ENCODE results near the gene PLPPR5.

Gene PLPPR5

GRCh38 chr1:98969798-98970490, 34.7 kb downstream of the PLPPR5 start:
- no peak for DNase-seq

DNA sequence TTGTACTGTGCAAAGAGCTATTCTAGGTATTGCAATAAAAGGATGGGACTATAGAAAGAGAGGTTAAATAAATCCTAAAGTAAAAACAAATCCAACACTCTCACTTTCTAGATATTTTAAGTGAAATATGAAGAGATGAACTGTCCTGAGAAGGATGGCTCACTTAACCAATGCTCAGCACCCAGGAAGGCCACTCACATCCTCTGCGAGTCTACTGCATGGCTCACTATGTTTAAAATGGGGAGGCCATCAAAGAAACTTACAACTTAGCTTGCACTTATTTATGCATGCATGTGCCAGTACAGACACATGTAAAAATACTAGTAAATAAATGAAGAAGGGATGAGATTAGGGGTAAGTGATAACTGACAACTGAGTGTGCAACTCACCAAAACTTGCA, 37.5 kb downstream of the PLPPR5 start:
- no peak for DNase-seq

GRCh38 chr1:98965394-98965793, 39.3 kb downstream of the PLPPR5 start:
- DNase-seq = no peak

- no peak for DNase-seq
Observed at GRCh38 chr1:98964198-98964597, 40.5 kb downstream of the PLPPR5 start.

- DNase-seq = no peak
Observed at GRCh38 chr1:98963064-98963758, 41.5 kb downstream of the PLPPR5 start.

- no peak for DNase-seq
Observed at GRCh38 chr1:98962156-98962555, 42.5 kb downstream of the PLPPR5 start.

DNA sequence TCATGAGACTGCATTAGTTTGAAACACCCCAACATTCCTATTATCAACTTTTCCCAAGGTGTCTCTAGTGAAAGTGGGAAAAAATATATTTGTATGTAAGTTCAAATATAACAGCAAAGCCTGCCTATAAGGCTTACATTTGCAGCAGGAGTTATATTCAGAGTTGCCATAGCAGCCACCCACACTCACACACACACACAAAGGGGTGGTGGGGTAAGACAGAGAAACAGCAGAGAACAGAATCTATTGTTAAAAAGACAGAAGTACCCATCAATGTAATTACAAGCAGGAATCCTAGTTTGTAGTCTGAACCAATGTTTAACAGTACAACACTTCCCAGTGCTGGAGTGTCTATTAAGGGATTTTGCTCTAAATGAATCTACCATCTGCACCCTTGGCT, 55.0 kb downstream of the PLPPR5 start:
- no peak for DNase-seq

- DNase-seq = no peak
Observed at GRCh38 chr1:98949166-98949565, 55.5 kb downstream of the PLPPR5 start.

DNA sequence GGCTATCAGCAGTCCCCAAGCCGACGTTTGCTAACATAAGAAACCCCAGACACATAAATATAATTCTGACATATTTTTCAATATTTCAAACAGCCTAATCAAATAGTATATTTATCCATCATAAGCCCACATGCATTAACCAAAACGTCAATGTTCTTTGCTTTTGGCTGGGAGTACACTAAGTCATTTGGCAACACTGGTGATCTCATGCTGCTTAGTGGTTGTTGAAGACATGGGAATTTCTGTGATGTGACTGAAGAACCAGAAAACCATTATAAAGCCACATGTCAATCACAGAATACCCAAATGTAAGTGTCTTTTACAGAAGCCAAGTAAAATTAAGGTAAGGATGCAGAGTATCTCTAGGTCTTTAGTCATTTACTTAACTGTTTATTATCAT, 57.6 kb downstream of the PLPPR5 start:
- DNase-seq = no peak

DNA sequence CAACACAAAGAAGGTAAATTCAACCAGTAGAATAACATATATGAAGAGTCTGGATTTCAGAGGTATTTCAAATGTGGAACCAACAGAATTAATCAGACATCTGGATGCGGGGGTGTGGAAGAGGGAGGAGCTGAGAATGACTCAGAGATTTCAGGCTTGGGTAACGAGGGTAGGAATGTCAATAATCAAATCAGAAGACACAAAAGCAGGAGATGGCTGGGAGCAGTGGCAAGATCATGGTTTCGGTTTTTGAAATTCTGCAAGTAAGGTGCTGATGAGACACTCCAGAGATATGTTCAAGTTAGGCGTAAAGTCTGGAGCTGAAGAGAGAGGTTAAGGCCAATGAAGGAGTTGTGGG, 64.0 kb downstream of the PLPPR5 start:
- DNase-seq = no peak

GRCh38 chr1:98940069-98940721, 64.5 kb downstream of the PLPPR5 start:
- DNase-seq = no peak

DNA sequence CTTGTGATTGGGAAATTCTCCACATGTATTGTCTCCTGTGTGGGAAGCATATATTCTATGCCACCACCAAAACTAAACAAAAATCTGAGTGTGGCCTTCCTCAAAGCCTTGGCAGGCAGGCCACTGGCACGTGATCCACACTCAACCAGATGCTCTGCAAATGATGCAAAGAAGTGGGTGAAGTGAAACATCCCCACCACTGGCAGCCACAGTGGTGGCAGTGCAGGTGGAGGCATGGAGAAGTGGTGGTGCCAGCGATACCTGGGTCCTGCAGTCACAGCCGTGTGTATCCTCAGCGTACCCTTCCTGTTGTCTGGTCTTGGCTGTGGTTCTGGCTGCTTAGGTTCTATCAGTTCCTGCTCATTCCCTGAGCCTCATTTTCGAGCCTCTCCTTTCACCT, 65.2 kb downstream of the PLPPR5 start:
- no peak for DNase-seq

DNA sequence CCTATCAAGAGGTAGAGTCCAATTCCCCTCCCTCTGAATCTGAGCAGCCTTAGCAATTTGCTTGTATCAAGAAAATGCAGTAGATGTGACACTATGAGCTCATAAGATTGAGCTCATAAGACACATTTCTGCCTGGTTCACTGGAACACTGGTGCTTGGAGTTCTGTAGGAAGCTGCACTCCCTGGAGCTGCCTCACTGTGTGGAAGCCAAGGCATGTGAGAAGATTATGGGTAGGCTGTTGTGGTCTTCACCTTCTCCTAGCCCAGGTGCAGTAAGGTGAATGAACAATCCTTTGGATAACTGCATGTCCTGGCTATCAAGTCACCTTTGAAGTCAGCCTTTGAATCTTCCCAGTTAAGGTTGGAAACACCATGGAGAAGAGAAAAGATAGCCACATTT, 67.3 kb downstream of the PLPPR5 start:
- DNase-seq = no peak

DNA sequence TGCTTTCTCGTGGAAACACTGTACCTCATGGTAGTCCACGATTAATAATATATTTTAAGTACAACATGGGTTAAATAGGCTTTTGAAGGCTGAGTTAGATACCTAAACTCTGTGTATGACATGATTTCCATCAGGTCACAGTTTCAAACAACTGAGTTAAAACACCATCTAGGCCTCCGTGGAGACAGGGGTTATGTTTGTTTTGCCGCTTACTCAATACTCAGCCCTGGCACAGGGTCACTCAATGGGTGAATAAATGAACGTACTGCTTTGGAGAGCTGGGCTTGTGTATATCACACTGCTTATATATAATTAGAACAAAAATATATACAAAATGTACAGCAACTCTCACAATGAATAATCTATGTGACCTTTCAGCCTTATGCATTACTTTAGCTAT, 72.5 kb downstream of the PLPPR5 start:
- DNase-seq = no peak

DNA sequence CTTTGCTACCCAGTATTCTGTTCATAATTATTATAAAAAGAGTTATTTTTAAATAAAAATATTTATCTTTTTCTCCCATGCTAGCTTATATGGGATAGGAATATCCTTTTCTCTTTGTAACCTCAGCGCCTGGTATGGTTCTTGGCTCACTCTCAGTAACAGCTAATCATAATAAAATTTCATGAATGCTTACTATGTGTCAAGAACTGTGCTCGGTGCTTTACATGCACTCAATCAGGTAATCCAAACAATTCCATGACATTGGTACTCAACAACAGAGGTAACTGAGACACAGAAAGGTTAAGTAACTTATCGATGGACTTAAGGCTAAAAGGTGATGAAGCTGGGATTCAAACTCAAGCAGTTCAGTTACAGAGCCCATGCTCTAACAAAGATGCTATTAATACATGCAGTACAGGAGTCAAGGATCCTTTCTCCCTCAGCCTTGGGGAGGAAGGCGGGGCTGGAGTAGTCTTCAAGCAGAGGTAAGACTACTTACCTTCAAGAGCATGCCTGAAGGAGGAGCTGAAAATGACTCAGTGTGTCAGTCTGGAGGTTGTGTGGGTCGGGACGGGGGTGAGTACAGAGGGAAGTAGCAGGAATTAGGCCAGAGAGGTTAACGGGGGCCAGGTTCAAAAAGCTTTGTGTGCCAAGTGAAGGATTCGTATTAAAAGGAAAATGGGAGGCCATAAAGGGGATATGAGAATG, 73.4 kb downstream of the PLPPR5 start:
- no peak for DNase-seq

GRCh38 chr1:98929437-98929836, 75.2 kb downstream of the PLPPR5 start:
- no peak for DNase-seq

DNA sequence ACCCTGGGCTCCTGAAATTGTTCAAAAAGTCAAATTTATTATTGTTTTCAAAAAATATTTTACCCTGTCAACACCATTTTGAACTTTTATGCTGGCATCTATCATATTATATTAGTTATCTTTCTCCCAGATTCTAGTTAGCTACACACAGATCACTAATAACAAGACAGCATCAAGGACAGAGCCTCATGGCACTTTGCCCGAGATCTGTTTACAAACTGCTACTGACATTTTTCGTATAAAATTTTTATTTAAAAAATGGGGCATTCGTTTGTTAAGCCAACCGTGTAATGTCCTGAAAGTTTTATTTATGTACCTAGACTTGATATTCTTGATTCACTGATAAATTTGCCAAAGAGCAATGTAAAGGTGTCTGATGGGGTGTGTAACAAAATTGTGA, 78.1 kb downstream of the PLPPR5 start:
- DNase-seq = no peak

DNA sequence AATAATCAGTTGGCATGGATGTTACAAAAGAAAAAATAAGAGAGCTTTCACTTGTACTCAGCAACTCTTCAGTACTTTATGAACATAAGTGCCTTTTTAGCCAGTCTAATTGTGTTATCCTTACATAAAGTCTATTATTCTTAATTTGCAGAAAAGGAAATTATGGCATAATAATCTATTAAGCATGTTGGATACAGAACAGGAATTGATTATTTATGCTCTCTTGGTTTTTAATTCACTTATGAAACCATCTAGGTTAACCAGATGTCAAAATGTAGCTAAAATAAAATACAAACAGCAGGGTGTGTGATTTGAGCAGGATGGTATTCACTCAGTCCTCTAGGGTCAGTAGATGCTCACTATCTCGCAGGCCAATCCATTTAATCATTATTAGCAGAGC, 79.7 kb downstream of the PLPPR5 start:
- DNase-seq = no peak

GRCh38 chr1:98923667-98924066, 81.0 kb downstream of the PLPPR5 start:
- no peak for DNase-seq

DNA sequence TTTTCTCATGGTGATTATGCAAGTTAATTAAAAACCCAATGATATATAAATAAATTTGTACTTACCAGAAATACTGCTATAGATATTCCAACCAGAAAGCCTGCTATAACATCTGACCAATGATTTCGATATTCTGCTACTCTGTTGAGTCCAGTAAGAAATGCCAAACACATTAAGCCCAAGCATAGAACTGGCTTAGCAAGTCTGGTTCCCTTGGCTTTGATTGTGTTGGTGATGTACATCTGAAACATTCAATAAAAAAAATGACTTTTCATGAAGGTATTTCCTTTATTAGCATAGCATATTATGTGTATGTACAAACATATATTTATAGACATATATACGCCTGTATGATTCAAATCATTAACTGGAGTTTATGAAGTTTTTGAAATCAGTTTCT, 82.8 kb downstream of the PLPPR5 start:
- DNase-seq = no peak

GRCh38 chr1:98920441-98921110, 84.1 kb downstream of the PLPPR5 start:
- DNase-seq = no peak

- no peak for DNase-seq
Observed at GRCh38 chr1:98919652-98920051, 85.0 kb downstream of the PLPPR5 start.

GRCh38 chr1:98919211-98919610, 85.5 kb downstream of the PLPPR5 start:
- DNase-seq = no peak

Measured in central memory CD4-positive, alpha-beta T cell (primary cell).